ENCODE results near the gene TSC1. TPM values are rescaled to one million over a fixed set of nuclear protein-coding genes. Genes with fewer than 3 reads are reported as not detected.

TSC1 gene
- polyA plus RNA-seq, 2 of the 4 experiments (the other 2 are of a cell fraction), result 15.2 to 37.9 TPM

DNA sequence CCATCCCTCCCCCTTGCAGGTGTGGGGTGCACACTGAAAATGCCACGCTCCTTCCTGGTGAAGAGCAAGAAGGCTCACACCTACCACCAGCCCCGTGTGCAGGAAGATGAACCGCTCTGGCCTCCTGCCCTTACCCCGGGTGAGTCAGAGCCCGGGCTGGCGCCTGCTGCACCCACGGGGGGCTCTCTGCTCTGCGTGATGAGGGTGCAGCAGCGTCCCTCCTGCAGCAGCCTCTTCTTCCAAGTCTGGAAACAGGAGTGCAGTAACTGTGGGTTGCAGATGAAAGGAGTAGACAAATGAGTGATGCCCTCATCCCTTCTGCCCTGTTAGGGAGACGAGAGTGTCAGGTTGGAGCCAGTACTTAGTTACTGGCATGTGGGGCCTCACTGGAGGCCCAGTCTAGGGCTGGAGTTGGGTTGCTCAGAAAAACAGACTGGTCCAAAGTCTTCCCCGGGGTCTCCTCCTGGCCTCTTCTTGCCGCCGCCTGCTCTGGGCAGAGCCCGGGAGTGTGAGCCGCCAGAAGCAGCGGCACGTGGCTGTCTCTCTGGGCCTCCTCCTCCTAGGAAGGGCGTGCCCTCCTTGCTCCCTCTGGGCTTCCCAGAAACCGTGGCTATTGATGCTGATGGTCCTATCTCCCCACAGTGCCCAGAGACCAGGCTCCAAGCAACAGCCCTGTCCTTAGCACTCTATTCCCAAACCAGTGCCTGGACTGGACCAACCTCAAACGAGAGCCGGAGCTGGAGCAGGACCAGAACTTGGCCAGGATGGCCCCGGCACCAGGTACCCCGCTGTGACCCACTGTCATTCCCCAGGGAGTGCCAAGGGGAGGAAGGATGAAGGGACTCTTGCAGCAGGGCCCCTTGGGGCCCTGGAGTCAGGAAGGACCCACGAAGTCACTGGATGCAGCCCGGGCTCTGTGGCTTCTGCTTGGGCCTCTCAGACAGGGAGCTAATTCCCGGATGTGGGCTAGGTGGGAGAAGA is 42.5 kb upstream of the TSC1 start:
- ATAC-seq, result peak; percentile 14 to 52; a peak in 3 of 6 replicates
- no peaks in the 10 kb centered on the region for H3K4me1 ChIP-seq
- ChIA-PET CTCF (interaction anchor here (1.1 to 7.3 kb wide), 5 partner anchors 10 to 35 kb away, joined by 3 to 40 read pairs (median 7); partner anchors contain the start of gene GFI1B), POLR2A (no interaction called here)
- H3K9me3 ChIP-seq, result no peaks in the 10 kb centered on the region
- TF ChIP-seq MAFK (IDR thresholded peaks at IDR 0.05; ENCODE audit: partially characterized antibody) (no peak), ZNF302 (CRISPR knock-in tag; IDR thresholded peaks at IDR 0.05) (no peak), HMGXB4 (CRISPR knock-in tag; IDR thresholded peaks at IDR 0.05; ENCODE audit: borderline replicate concordance) (no peak), CBX8 (IDR thresholded peaks at IDR 0.05) (no peak), USF2 (IDR thresholded peaks at IDR 0.05) (no peak), TFCP2L1 (CRISPR knock-in tag; IDR thresholded peaks at IDR 0.05) (no peak), NFE2L2 (conservative IDR thresholded peaks at IDR 0.05; ENCODE audit: low read length) (no peak), RARB (CRISPR knock-in tag; IDR thresholded peaks at IDR 0.05) (no peak)
- H3K27ac ChIP-seq, result no peak overlapping the region
- no peak for FAIRE-seq
- no peak overlapping the region for H3K4me3 ChIP-seq
- WGBS (ENCODE audit: missing lambda C conversion rate), result 66% methylated on average over 20 of the region's 26 CpGs
- H3K4me2 ChIP-seq, result no peak overlapping the region
- no peak for DNase-seq (ENCODE audit: low read depth in 1 of 2, low spot score in 1 of 2)

DNA sequence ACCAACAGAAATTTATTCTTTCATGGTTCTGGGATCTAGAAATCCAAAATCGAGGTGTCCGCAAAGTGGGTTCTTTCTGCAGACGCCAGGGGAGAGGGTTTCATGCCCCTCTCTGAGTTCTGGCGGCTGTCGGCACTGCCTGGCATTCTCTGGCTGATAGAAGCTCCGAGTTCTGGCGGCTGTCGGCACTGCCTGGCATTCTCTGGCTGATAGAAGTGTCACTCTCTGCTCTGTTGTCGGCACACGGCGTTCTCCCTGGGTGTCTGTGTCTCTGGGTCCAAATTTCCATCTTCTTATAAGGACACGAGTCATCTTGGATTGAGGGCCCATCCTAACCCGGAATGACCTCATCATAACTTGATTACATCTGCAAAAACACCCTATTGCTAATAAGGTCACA is 41.7 kb upstream of the TSC1 start:
- no peak for ATAC-seq
- FAIRE-seq, result no peak
- no peak overlapping the region for H3K4me3 ChIP-seq
- TF ChIP-seq NPAS2 (CRISPR knock-in tag; IDR thresholded peaks at IDR 0.05; ENCODE audit: borderline replicate concordance) (no peak), TP53 (CRISPR knock-in tag; IDR thresholded peaks at IDR 0.05) (no peak), RFX5 (IDR thresholded peaks at IDR 0.05) (no peak), JUN (IDR thresholded peaks at IDR 0.05) (no peak), KDM1A (IDR thresholded peaks at IDR 0.05; ENCODE audit: low read depth) (no peak), SREBF2 (IDR thresholded peaks at IDR 0.05) (no peak), PHF8 (IDR thresholded peaks at IDR 0.05; ENCODE audit: borderline replicate concordance, low read depth) (no peak), HOXB5 (CRISPR knock-in tag; IDR thresholded peaks at IDR 0.05) (no peak), FOXS1 (CRISPR knock-in tag; IDR thresholded peaks at IDR 0.05) (no peak), NR3C1 (IDR thresholded peaks at IDR 0.05) (no peak), POLR2A (IDR thresholded peaks at IDR 0.05; ENCODE audit: low read length) (no peak), MAZ (IDR thresholded peaks at IDR 0.05; ENCODE audit: borderline replicate concordance, low read depth, low read length) (no peak), MAX (IDR thresholded peaks at IDR 0.05) (no peak), FOSL2 (IDR thresholded peaks at IDR 0.05) (no peak), FOSL2 (CRISPR knock-in tag; IDR thresholded peaks at IDR 0.05) (no peak), RCOR1 (IDR thresholded peaks at IDR 0.05; ENCODE audit: low read depth, low read length) (no peak), TFCP2L1 (CRISPR knock-in tag; IDR thresholded peaks at IDR 0.05) (no peak), POLR2AphosphoS2 (conservative IDR thresholded peaks at IDR 0.05; ENCODE audit: low read length) (no peak), ZNF302 (CRISPR knock-in tag; IDR thresholded peaks at IDR 0.05) (no peak)
- TF ChIP-seq, protein P1, sequence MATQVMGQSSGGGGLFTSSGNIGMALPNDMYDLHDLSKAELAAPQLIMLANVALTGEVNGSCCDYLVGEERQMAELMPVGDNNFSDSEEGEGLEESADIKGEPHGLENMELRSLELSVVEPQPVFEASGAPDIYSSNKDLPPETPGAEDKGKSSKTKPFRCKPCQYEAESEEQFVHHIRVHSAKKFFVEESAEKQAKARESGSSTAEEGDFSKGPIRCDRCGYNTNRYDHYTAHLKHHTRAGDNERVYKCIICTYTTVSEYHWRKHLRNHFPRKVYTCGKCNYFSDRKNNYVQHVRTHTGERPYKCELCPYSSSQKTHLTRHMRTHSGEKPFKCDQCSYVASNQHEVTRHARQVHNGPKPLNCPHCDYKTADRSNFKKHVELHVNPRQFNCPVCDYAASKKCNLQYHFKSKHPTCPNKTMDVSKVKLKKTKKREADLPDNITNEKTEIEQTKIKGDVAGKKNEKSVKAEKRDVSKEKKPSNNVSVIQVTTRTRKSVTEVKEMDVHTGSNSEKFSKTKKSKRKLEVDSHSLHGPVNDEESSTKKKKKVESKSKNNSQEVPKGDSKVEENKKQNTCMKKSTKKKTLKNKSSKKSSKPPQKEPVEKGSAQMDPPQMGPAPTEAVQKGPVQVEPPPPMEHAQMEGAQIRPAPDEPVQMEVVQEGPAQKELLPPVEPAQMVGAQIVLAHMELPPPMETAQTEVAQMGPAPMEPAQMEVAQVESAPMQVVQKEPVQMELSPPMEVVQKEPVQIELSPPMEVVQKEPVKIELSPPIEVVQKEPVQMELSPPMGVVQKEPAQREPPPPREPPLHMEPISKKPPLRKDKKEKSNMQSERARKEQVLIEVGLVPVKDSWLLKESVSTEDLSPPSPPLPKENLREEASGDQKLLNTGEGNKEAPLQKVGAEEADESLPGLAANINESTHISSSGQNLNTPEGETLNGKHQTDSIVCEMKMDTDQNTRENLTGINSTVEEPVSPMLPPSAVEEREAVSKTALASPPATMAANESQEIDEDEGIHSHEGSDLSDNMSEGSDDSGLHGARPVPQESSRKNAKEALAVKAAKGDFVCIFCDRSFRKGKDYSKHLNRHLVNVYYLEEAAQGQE (IDR thresholded peaks at IDR 0.05), result no peak
- TF ChIP-seq, protein P2, sequence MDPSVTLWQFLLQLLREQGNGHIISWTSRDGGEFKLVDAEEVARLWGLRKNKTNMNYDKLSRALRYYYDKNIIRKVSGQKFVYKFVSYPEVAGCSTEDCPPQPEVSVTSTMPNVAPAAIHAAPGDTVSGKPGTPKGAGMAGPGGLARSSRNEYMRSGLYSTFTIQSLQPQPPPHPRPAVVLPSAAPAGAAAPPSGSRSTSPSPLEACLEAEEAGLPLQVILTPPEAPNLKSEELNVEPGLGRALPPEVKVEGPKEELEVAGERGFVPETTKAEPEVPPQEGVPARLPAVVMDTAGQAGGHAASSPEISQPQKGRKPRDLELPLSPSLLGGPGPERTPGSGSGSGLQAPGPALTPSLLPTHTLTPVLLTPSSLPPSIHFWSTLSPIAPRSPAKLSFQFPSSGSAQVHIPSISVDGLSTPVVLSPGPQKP (IDR thresholded peaks at IDR 0.05; ENCODE audit: low read depth, low read length), result no peak
- H3K27ac ChIP-seq, result no peak overlapping the region
- CTCF ChIA-PET, result interaction anchor here (1.0 to 7.3 kb wide), 3 partner anchors 9 to 36 kb away, joined by 5 to 40 read pairs (median 34); partner anchors contain the start of gene GFI1B
- no peak for DNase-seq (ENCODE audit: low read depth in 1 of 2, low spot score in 1 of 2)
- POLR2A ChIA-PET, result no interaction called here
- WGBS (ENCODE audit: missing lambda C conversion rate), result 60% methylated on average over 13 of the region's 13 CpGs
- no peaks in the 10 kb centered on the region for H3K9me3 ChIP-seq
- H3K4me2 ChIP-seq, result no peak overlapping the region
- H3K4me1 ChIP-seq, result no peaks in the 10 kb centered on the region
